Muscle of leg (tissue), 11 donors: ENCODE measurements around the gene BIN1. TPM values are rescaled to one million over a fixed set of nuclear protein-coding genes. Genes with fewer than 3 reads are reported as not detected.

Source experiments
- DNase-seq: peaks from one replicate; pipeline ENCODE4 v3.0.0; 2013
- H3K27ac ChIP-seq: one replicate; pipeline ENCODE4 v1.5.1; 2013; ENCODE audit warnings: mild to moderate bottlenecking, low read length, control low read depth
- H3K27me3 ChIP-seq: one replicate; pipeline ENCODE4 v1.6.1; 2013; ENCODE audit warnings: low read length; ENCODE audit not compliant: control insufficient read depth, insufficient read depth
- H3K36me3 ChIP-seq: one replicate; pipeline ENCODE4 v1.6.1; 2013; ENCODE audit warnings: low read length; ENCODE audit not compliant: control insufficient read depth, insufficient read depth
- H3K4me1 ChIP-seq: one replicate; pipeline ENCODE4 v1.6.1; 2013; ENCODE audit warnings: low read length; ENCODE audit not compliant: control insufficient read depth, insufficient read depth
- H3K4me3 ChIP-seq: one replicate; pipeline ENCODE4 v1.5.1; 2013; ENCODE audit warnings: low read length, control low read depth
- H3K9me3 ChIP-seq: replicated peaks from 2 replicates; pipeline ENCODE4 v1.6.1; 2013; ENCODE audit warnings: low read depth, low read length; ENCODE audit not compliant: control insufficient read depth
- WGBS: methylation state at CpG from one replicate; pipeline ENCODE4 v1.1.5; 2013; ENCODE audit warnings: missing lambda C conversion rate; ENCODE audit not compliant: insufficient coverage; 5-methylcytosine and 5-hydroxymethylcytosine counted together
- polyA plus RNA-seq, 8 donors: library from polyadenylated mRNA; unstranded; fragments of 120-200 nt; gene quantifications; one replicate each; pipeline versions ENCODE4 v1.2.1 to v1.2.3, GENCODE V29; 2013; ENCODE audit warnings: inconsistent platforms in 1 of 8, low replicate concordance in 1 of 8; ENCODE audit not compliant: insufficient read length in 8 of 8, insufficient read depth in 1 of 8
- total RNA-seq: library from RNA; stranded (reverse); fragments of 120-200 nt; gene quantifications from one replicate; pipeline ENCODE4 v1.2.4, GENCODE V29; 2013

BIN1 gene
- total and polyA plus RNA-seq, 9 donors, result 556 to 946 (median 831) TPM

DNA sequence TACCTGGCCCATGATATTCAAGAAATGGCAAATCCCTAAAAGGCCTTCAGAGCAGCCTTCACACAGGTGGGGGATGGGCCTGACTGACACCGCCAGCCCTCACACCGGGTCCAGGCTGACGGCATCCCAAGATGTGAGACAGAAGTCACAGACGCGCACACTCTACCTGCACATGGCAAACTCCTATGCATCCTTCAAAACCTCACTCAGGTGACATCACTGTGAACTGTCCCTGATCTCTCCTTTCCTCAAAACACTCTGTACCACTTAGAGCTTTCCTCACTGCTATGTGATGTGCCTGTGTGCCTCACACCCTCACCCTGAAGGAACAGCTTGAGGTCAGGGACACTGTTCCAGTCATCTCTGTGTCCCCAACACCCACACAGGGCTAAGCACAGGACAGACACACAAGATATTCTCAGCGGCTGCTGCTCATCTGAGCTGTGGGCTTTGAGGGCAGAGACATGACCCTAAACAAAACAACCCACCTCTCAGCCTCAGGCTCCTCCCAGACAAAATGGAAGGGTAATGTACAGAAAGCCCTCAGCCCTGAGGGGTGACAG lies 27.5 kb downstream of the BIN1 start:
- Histone ChIP-seq H3K4me1 (peaks cover 97% of the 10 kb centered on the region), H3K27me3 (no peaks in the 10 kb centered on the region), H3K27ac (peak overlapping the region; percentile 65), H3K9me3 (no peaks in the 10 kb centered on the region), H3K36me3 (peaks cover 24% of the 10 kb centered on the region), H3K4me3 (no peak overlapping the region)
- 90% methylated on average over 4 of the region's 6 CpGs for WGBS
- DNase-seq, result no peak

GRCh38 chr2:127078666-127079270 lies 28.2 kb downstream of the BIN1 start:
- H3K4me3 ChIP-seq, result no peak overlapping the region
- no peaks in the 10 kb centered on the region for H3K27me3 ChIP-seq
- WGBS, result 40% methylated on average over 4 of the region's 5 CpGs
- no peak for DNase-seq
- H3K4me1 ChIP-seq, result peaks cover 97% of the 10 kb centered on the region
- H3K9me3 ChIP-seq, result no peaks in the 10 kb centered on the region
- peaks cover 28% of the 10 kb centered on the region for H3K36me3 ChIP-seq
- peak overlapping the region; percentile 65 for H3K27ac ChIP-seq

GRCh38 chr2:127078028-127078427 lies 28.9 kb downstream of the BIN1 start:
- Histone ChIP-seq H3K27me3 (no peaks in the 10 kb centered on the region), H3K4me1 (peaks cover 97% of the 10 kb centered on the region), H3K36me3 (peaks cover 35% of the 10 kb centered on the region), H3K27ac (peak overlapping the region; percentile 61), H3K9me3 (no peaks in the 10 kb centered on the region), H3K4me3 (no peak overlapping the region)
- no peak for DNase-seq
- WGBS, result 44% methylated on average over 4 of the region's 5 CpGs

DNA sequence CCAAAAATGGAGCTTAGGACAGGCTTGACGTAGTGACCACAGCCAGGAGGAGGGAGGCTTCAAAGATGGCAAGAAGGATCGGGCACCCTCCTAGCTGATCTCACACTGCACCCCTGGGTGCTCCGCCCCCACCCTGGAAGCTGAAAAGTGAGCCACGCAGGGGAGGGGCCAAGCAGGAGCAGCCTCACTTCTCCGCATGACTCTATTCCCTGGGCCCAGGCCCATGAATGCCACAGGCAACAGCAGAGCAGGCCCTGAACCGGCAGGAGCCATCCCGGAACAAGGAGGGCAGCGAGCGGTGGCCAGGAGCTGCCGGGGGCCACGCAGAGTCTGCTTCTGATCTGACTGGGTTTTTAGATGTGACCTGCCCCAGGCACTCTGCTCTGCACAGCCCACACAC lies 30.0 kb downstream of the BIN1 start:
- Histone ChIP-seq H3K4me3 (no peak overlapping the region), H3K27me3 (no peaks in the 10 kb centered on the region), H3K27ac (peak overlapping the region; percentile 61), H3K4me1 (peaks cover 96% of the 10 kb centered on the region), H3K36me3 (peaks cover 42% of the 10 kb centered on the region), H3K9me3 (no peaks in the 10 kb centered on the region)
- whole genome bisulfite sequencing, result 93% methylated on average over 3 of the region's 11 CpGs
- DNase-seq, result no peak

DNA sequence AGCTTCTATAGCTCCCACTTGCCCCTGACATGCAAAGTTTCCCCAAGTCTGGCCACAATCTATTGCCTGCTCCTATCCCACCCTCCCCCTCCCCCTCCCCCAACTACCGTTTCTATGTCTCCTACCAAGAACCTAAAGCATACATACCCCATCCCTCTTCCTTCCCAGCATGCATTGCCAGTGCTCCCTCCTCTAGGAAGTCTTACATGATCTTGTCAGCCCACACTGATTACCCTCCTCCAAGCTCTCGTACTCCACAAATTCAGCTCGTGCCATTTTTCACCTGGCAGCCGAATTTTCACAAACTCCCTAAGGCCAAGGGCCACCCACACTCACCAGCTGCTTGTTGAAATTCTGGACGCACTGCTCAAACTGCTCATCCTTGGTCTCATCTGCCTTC lies 30.7 kb downstream of the BIN1 start:
- Histone ChIP-seq H3K4me1 (peaks cover 96% of the 10 kb centered on the region), H3K9me3 (no peaks in the 10 kb centered on the region), H3K36me3 (peaks cover 49% of the 10 kb centered on the region), H3K27me3 (no peaks in the 10 kb centered on the region), H3K4me3 (no peak overlapping the region), H3K27ac (peak overlapping the region; percentile 72)
- 55% methylated on average over 4 of the region's 5 CpGs for WGBS
- no peak for DNase-seq

GRCh38 chr2:127075821-127076220 lies 31.1 kb downstream of the BIN1 start:
- 71% methylated on average over 6 of the region's 6 CpGs for WGBS
- Histone ChIP-seq H3K9me3 (no peaks in the 10 kb centered on the region), H3K36me3 (peaks cover 52% of the 10 kb centered on the region), H3K27ac (peak overlapping the region; percentile 72), H3K27me3 (no peaks in the 10 kb centered on the region), H3K4me1 (peaks cover 96% of the 10 kb centered on the region), H3K4me3 (no peak overlapping the region)
- DNase-seq, result no peak

DNA sequence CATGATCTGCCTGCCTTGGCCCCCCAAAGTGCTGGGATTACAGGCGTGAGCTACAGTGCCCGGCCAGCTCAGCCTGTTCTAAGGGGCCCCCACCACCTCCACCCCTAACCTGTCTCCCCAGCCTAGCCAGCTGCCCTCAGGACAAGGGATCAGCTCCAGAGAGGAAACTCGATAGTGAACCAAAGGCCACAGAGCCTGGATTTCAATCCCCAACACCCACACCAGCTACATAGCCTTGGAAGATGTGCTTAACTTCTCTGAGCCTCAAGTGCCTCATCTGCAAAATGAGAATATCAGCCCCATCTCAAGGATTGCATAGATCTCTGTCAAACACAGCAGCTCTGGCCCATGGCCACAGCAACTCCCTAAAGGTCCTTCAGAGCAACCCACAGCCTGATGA lies 32.0 kb downstream of the BIN1 start:
- peaks cover 57% of the 10 kb centered on the region for H3K36me3 ChIP-seq
- H3K27me3 ChIP-seq, result no peaks in the 10 kb centered on the region
- H3K4me3 ChIP-seq, result no peak overlapping the region
- peak overlapping the region; percentile 67 for H3K27ac ChIP-seq
- no peak for DNase-seq
- H3K4me1 ChIP-seq, result peaks cover 94% of the 10 kb centered on the region
- 44% methylated on average over 3 of the region's 3 CpGs for WGBS
- no peaks in the 10 kb centered on the region for H3K9me3 ChIP-seq

GRCh38 chr2:127074358-127074757 lies 32.6 kb downstream of the BIN1 start:
- H3K4me1 ChIP-seq, result peaks cover 94% of the 10 kb centered on the region

GRCh38 chr2:127072970-127073369 lies 34.0 kb downstream of the BIN1 start:
- peaks cover 94% of the 10 kb centered on the region for H3K4me1 ChIP-seq
- H3K27ac ChIP-seq, result peak overlapping the region; percentile 67

More at GRCh38 chr2:127074358-127074757, 32.6 kb downstream of the BIN1 start:
- no peak overlapping the region for H3K4me3 ChIP-seq
- no peaks in the 10 kb centered on the region for H3K9me3 ChIP-seq
- 59% methylated on average over 3 of the region's 3 CpGs for WGBS
- DNase-seq, result no peak
- no peaks in the 10 kb centered on the region for H3K27me3 ChIP-seq
- H3K36me3 ChIP-seq, result peaks cover 61% of the 10 kb centered on the region
- peak overlapping the region; percentile 67 for H3K27ac ChIP-seq

DNA sequence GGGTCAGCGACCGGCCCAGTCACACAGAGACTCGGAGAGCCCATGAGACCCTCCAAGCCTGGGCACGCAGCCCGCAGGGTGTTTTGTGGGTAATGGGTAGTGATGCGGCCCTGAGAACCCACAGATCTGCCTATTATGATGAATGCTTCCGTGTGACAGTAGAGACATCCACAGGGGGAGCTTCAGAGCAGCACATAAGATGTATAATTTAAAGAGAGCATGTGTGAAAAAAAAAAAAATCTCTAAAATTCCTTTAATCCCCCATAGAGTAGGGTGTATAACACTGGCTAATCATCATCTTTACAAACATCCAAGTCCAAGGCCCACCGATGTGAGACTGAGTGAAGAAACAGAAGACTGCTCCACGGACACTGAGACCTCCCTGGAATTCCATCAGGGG lies 34.6 kb downstream of the BIN1 start:
- peaks cover 74% of the 10 kb centered on the region for H3K36me3 ChIP-seq
- H3K27ac ChIP-seq, result peak overlapping the region; percentile 42

More at GRCh38 chr2:127072970-127073369, 34.0 kb downstream of the BIN1 start:
- peaks cover 70% of the 10 kb centered on the region for H3K36me3 ChIP-seq
- 43% methylated on average over 12 of the region's 15 CpGs for WGBS
- H3K9me3 ChIP-seq, result no peaks in the 10 kb centered on the region
- peak; percentile 65 for DNase-seq
- H3K27me3 ChIP-seq, result no peaks in the 10 kb centered on the region
- no peak overlapping the region for H3K4me3 ChIP-seq

More for the DNA sequence above, 34.6 kb downstream of the BIN1 start:
- Histone ChIP-seq H3K9me3 (no peaks in the 10 kb centered on the region), H3K4me1 (peaks cover 94% of the 10 kb centered on the region), H3K4me3 (no peak overlapping the region), H3K27me3 (no peaks in the 10 kb centered on the region)
- no peak for DNase-seq
- 92% methylated on average over 4 of the region's 9 CpGs for whole genome bisulfite sequencing
